ENCODE measurements around the gene FRMD1. TPM values are rescaled to one million over a fixed set of nuclear protein-coding genes. Genes with fewer than 3 reads are reported as not detected.
A peak's percentile ranks its signal among the peaks of the same experiment; 100 is the strongest.

FRMD1 gene
- total and polyA plus RNA-seq, 2 of the 8 experiments (the other 6 are each of a cell fraction or from before 2014, with no cell fraction given): 0.36 TPM; not detected in 1

DNA sequence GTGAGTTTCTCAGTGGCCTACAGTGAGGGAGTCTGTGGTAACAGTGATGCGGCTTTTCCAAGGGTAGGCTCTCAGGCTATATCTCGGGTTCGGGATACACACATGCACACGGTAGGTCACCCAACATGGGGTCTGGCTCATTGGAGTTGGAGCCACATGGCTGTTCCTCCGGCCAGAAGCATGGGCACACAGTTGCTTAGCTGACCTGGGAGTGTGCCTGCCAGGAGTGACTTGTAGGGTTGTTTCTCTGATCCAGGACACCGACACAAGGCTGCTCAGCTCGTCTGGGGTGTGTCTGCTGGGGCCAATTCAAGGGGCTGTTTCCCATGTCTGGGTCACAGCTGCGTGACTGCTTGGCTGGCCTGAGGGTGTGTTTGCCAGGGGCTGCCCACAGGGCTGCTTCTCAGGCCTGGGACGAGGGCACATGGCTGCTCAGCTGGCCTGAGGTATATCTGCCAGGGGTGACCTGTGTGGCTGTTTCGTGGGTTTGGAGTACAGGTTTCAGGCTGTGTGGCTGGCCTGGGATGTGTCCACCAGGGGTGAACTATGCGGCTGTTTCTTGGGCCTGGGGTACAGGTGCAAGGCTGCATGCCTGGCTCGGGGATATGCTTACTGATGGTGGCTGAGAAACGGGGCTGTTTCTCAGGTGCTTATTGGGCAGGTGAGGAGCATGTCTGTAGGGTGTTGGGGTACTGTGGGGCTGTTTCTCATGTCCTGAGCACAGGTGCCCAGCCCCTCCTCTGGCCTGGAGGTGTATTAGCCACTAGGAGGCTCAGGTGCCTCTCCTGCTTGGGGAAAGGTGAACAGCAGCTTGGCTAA, 66.4 kb downstream of the FRMD1 start:
- TF ChIP-seq NRF1 (IDR thresholded peaks at IDR 0.05; ENCODE audit: low read depth, low read length) (no peak), RAD21 (IDR thresholded peaks at IDR 0.05 in 1 of 2, conservative IDR thresholded peaks at IDR 0.05 in 1 of 2; ENCODE audit: low read depth in 2 of 2, low read length in 2 of 2) (peak in 1 of 2 experiments; percentile 12; a peak in 1 of 4 replicates), SRF (IDR thresholded peaks at IDR 0.05; ENCODE audit: low read depth, low read length) (no peak), CHD1 (IDR thresholded peaks at IDR 0.05; ENCODE audit: low read depth, low read length) (no peak), POLR2AphosphoS5 (IDR thresholded peaks at IDR 0.05; ENCODE audit: low read depth, low read length) (no peak), ZNF274 (IDR thresholded peaks at IDR 0.05; ENCODE audit: borderline replicate concordance, extremely low read depth, low read length) (no peak), TEAD4 (IDR thresholded peaks at IDR 0.05; ENCODE audit: low read depth, low read length) (no peak), TCF12 (IDR thresholded peaks at IDR 0.05; ENCODE audit: low read depth, low read length) (no peak)
- TF ChIP-seq, protein P1, sequence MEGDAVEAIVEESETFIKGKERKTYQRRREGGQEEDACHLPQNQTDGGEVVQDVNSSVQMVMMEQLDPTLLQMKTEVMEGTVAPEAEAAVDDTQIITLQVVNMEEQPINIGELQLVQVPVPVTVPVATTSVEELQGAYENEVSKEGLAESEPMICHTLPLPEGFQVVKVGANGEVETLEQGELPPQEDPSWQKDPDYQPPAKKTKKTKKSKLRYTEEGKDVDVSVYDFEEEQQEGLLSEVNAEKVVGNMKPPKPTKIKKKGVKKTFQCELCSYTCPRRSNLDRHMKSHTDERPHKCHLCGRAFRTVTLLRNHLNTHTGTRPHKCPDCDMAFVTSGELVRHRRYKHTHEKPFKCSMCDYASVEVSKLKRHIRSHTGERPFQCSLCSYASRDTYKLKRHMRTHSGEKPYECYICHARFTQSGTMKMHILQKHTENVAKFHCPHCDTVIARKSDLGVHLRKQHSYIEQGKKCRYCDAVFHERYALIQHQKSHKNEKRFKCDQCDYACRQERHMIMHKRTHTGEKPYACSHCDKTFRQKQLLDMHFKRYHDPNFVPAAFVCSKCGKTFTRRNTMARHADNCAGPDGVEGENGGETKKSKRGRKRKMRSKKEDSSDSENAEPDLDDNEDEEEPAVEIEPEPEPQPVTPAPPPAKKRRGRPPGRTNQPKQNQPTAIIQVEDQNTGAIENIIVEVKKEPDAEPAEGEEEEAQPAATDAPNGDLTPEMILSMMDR (IDR thresholded peaks at IDR 0.05; ENCODE audit: control extremely low read depth in 1 of 3, insufficient read depth in 1 of 3, low read depth in 1 of 3, low read length in 3 of 3): peak in 1 of 3 experiments; percentile 19; a peak in 1 of 4 replicates

More for the DNA sequence above, 66.4 kb downstream of the FRMD1 start:
- no peak overlapping the region for H3K4ac ChIP-seq (replicated peaks; ENCODE audit: insufficient read length, low read depth, low read length)
- H3K4me3 ChIP-seq (ENCODE audit: extremely low read depth in 1 of 4, insufficient read depth in 2 of 4, low read depth in 3 of 4, low read length in 4 of 4): no peak overlapping the region
- H2BK5ac ChIP-seq (ENCODE audit: low read depth, low read length): no peak overlapping the region
- H2BK12ac ChIP-seq (ENCODE audit: low read depth, low read length): no peak overlapping the region
- H3K56ac ChIP-seq (replicated peaks; ENCODE audit: insufficient read length, low read depth, low read length): no peak overlapping the region
- DNase-seq (ENCODE audit: low read depth in 1 of 2, low spot score in 2 of 2) (peak in 1 of 2 experiments; percentile 38), FAIRE-seq (no peak)
- no peak overlapping the region for H2AK5ac ChIP-seq (ENCODE audit: low read depth, low read length)
- H3K4me1 ChIP-seq (replicated peaks in 1 of 4; ENCODE audit: control insufficient read depth in 3 of 4, insufficient read depth in 4 of 4, low read length in 3 of 4): peaks cover 0 to 7% (median 2%) of the 10 kb centered on the region in 4 experiments; a peak in 3 of 7 replicates
- no peak overlapping the region for H3K4me2 ChIP-seq (ENCODE audit: insufficient read depth in 1 of 2, low read depth in 2 of 2, low read length in 2 of 2)
- H2BK15ac ChIP-seq (ENCODE audit: low read length): no peak overlapping the region
- CTCF ChIA-PET (ENCODE audit: partially characterized antibody): interaction anchor here (1.0 to 2.2 kb wide), 2 partner anchors 15 to 118 kb away, joined by 3 to 10 read pairs; partner anchors contain the start of gene KIF25
- no peak overlapping the region for H3K9ac ChIP-seq (replicated peaks in 1 of 4; ENCODE audit: extremely low read depth in 1 of 4, low read depth in 3 of 4, low read length in 3 of 4)
- H4K5ac ChIP-seq (ENCODE audit: insufficient read length, low read depth, low read length): no peak overlapping the region
- H3K27me3 ChIP-seq (replicated peaks in 1 of 4; ENCODE audit: control insufficient read depth in 3 of 4, extremely low read depth in 1 of 4, insufficient read depth in 3 of 4, low read length in 3 of 4): no peaks in the 10 kb centered on the region
- POLR2A ChIA-PET (ENCODE audit: partially characterized antibody): interaction anchor here (0.9 to 1.2 kb wide), 2 partner anchors 8 to 10 kb away, joined by 3 to 6 read pairs; no protein-coding TSS in a partner anchor
- no peak overlapping the region for H4K8ac ChIP-seq (ENCODE audit: extremely low read depth, insufficient read depth, low read length)
- H2BK120ac ChIP-seq (replicated peaks; ENCODE audit: low read depth, low read length): no peak overlapping the region
- 92% methylated on average over 13 of the region's 13 CpGs; no CpG with 5 or more reads in 1 of the 2 experiments for WGBS, 2 experiments (ENCODE audit: extremely low coverage in 1 of 2, insufficient coverage in 1 of 2, insufficient read length in 1 of 2, insufficient replicate concordance in 2 of 2, low coverage in 1 of 2, low lambda C conversion rate in 2 of 2, missing lambda C conversion rate in 1 of 2)
- no peak overlapping the region for H2BK20ac ChIP-seq (ENCODE audit: low read length)
- no peak overlapping the region for H2AFZ ChIP-seq (ENCODE audit: low read length)
- no peaks in the 10 kb centered on the region for H3K79me1 ChIP-seq (ENCODE audit: low read depth, low read length)
- H3K18ac ChIP-seq (ENCODE audit: extremely low read depth, low read length): no peak overlapping the region
- peak overlapping the region; percentile 9 for H4K91ac ChIP-seq (replicated peaks; ENCODE audit: insufficient read length, low read length)
- peaks cover 2% of the 10 kb centered on the region for H3K23me2 ChIP-seq (ENCODE audit: low read depth, low read length)
- H3K23ac ChIP-seq (ENCODE audit: insufficient read length): no peak overlapping the region
- H3K36me3 ChIP-seq (ENCODE audit: control insufficient read depth in 2 of 4, insufficient read depth in 4 of 4, low read length in 3 of 4): no peaks in the 10 kb centered on the region
- H3K9me3 ChIP-seq (ENCODE audit: insufficient read depth in 2 of 2, low read depth in 1 of 2, low read length in 1 of 2): peaks cover 4 to 8% of the 10 kb centered on the region in 2 experiments; a peak in 2 of 4 replicates
- no peak overlapping the region for H3K14ac ChIP-seq (ENCODE audit: insufficient read length)
- no peaks in the 10 kb centered on the region for H3K79me2 ChIP-seq (ENCODE audit: control insufficient read depth in 1 of 2, insufficient read depth in 2 of 2, low read length in 2 of 2)
- H3K27ac ChIP-seq (ENCODE audit: low read depth, low read length): no peak overlapping the region
- H4K20me1 ChIP-seq (replicated peaks in 1 of 2; ENCODE audit: control insufficient read depth in 1 of 2, insufficient read depth in 2 of 2, low read length in 2 of 2): no peaks in the 10 kb centered on the region
